CD4-positive, alpha-beta memory T cell (primary cell): ENCODE data around the gene CYP2E1. TPM values are rescaled to one million over a fixed set of nuclear protein-coding genes. Genes with fewer than 3 reads are reported as not detected.
"Not testable (repeated sequence)": the region's sequence is repeated elsewhere in the genome, so short reads cannot be mapped to it uniquely, and the experiment has no call there.

Experiments used
- CTCF ChIA-PET: fragments of 350-600 bp; sonication (Branson Sonifier 250); formaldehyde crosslinking; loops from one replicate; lab custom pipeline; 2021; ENCODE audit warnings: inconsistent platforms; ENCODE audit not compliant: partially characterized antibody; lab: Charles Lee
- POLR2A ChIA-PET: fragments of 350-600 bp; sonication (Branson Sonifier 250); formaldehyde crosslinking; loops from one replicate; lab custom pipeline; 2021; ENCODE audit not compliant: partially characterized antibody; lab: Charles Lee
- DNase-seq, 5 donors: peaks; one replicate each; pipeline versions ENCODE4 v3.0.0 to v3.0.0-alpha.2; 2020 to 2022; ENCODE audit warnings: mixed read lengths in 1 of 5
- H3K27ac ChIP-seq: one replicate; pipeline ENCODE4 v1.7.0; 2013; ENCODE audit warnings: low read depth, low read length
- H3K27me3 ChIP-seq: 2 replicates; pipeline ENCODE4 v1.7.0; 2013; ENCODE audit warnings: mild to moderate bottlenecking, low read length, moderate library complexity; ENCODE audit not compliant: insufficient read depth
- H3K36me3 ChIP-seq: 2 replicates; pipeline ENCODE4 v1.7.0; 2013; ENCODE audit warnings: mild to moderate bottlenecking, low read length, moderate library complexity; ENCODE audit not compliant: insufficient read depth
- H3K4me1 ChIP-seq: 2 replicates; pipeline ENCODE4 v1.7.0; 2013; ENCODE audit warnings: mild to moderate bottlenecking, low read length, moderate library complexity; ENCODE audit not compliant: insufficient read depth
- H3K4me3 ChIP-seq, 2 donors: one replicate each; pipeline ENCODE4 v1.7.0; 2013; ENCODE audit warnings: low read length in 2 of 2, mild to moderate bottlenecking in 1 of 2
- H3K9me3 ChIP-seq, 2 donors: one replicate each; pipeline ENCODE4 v1.7.0; 2013; ENCODE audit warnings: low read length in 2 of 2, control low read depth in 1 of 2; ENCODE audit not compliant: control insufficient read depth in 1 of 2
- H3K27ac Mint-ChIP-seq, 7 donors: one replicate each; pipeline ENCODE4 v1.8.0; 2020 to 2021; ENCODE audit warnings: mixed read lengths in 7 of 7, mild to moderate bottlenecking in 6 of 7, inconsistent platforms in 3 of 7, moderate library complexity in 3 of 7
- H3K27me3 Mint-ChIP-seq, 2 donors: one replicate each; pipeline ENCODE4 v1.8.0; 2020 to 2021; ENCODE audit warnings: mixed read lengths in 2 of 2
- H3K36me3 Mint-ChIP-seq, 2 donors: one replicate each; pipeline ENCODE4 v1.8.0; 2020 to 2021; ENCODE audit warnings: mixed read lengths in 2 of 2, inconsistent platforms in 1 of 2, mild to moderate bottlenecking in 1 of 2
- H3K4me1 Mint-ChIP-seq, 4 donors: one replicate each; pipeline ENCODE4 v1.8.0; 2020 to 2021; ENCODE audit warnings: mixed read lengths in 4 of 4, mild to moderate bottlenecking in 1 of 4
- H3K4me3 Mint-ChIP-seq, 8 donors: one replicate each; pipeline ENCODE4 v1.8.0; 2020 to 2021; ENCODE audit warnings: mixed read lengths in 8 of 8, mild to moderate bottlenecking in 7 of 8, moderate library complexity in 6 of 8, inconsistent platforms in 3 of 8
- H3K9me3 Mint-ChIP-seq, 8 donors: one replicate each; pipeline ENCODE4 v1.8.0; 2020 to 2021; ENCODE audit warnings: mixed read lengths in 8 of 8, mild to moderate bottlenecking in 5 of 8, inconsistent platforms in 3 of 8, moderate library complexity in 1 of 8
- intact Hi-C: fragments of 100-400 bp; cut with micrococcal nuclease; formaldehyde crosslinking; loops from one replicate; pipeline ENCODE4 v1.15.1; 2023
- polyA plus RNA-seq, 2 donors: library from polyadenylated mRNA; unstranded; fragments of 300-500 nt; fragmentation: Illumina TruSeq; gene quantifications; one replicate each; pipeline ENCODE4 v1.2.3, GENCODE V29; 2021
- total RNA-seq, 2 experiments: library from RNA; stranded (reverse); gene quantifications; one replicate each; pipeline ENCODE4 v1.2.3, GENCODE V29; 2021

Gene CYP2E1
- total and polyA plus RNA-seq, 4 experiments from 2014 or later: 0.30 to 2.8 (median 1.1) TPM

DNA sequence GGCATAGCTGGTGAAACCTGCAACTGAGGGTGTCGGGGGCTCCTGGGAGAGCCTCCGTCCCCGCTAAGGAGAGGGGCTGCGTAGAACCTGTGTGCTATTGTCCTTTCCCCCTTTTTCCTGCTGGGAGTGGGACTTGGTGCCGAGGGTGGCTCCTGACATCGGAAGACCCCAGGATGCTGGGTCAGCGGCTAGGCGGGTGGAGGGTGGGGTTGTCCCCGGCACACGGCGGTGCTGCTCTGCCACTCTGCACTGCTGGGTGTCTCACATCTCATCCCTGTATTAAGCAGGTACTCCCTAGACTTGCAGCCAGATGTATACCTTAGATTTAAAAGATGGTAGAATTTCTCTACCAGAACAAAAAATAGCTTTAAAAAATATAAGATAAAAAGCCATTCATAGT lies 44.9 kb downstream of the CYP2E1 start:
- H3K36me3 Mint-ChIP-seq, H3K27ac Mint-ChIP-seq, intact Hi-C loops, H3K27me3 Mint-ChIP-seq, H3K4me3 ChIP-seq, H3K9me3 ChIP-seq, H3K4me3 Mint-ChIP-seq, H3K4me1 Mint-ChIP-seq, POLR2A ChIA-PET, H3K27ac ChIP-seq, H3K4me1 ChIP-seq, DNase-seq, H3K36me3 ChIP-seq, CTCF ChIA-PET, H3K27me3 ChIP-seq: not testable (repeated sequence)
- peaks cover 0 to 23% (median 14%) of the 10 kb centered on the region in 8 donors for H3K9me3 Mint-ChIP-seq

DNA sequence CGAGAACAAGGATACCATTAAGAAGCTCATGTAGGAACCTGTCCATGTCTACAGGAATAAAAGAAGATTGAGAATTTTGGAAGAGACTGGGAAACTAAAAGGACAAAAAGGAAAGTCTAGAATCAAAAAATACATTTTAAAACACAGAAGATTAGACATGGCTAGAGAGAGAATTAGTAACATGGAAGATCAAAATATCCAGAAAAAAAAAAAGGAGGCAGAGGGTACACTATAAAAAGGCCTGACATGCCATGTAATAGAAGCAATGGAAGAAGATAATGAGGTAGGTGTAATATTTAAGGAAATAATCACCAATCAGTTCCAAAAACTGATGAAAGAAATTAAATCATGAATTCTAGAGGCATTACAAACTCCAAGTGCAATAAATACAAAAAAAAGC lies 46.3 kb downstream of the CYP2E1 start:
- H3K4me3 Mint-ChIP-seq, intact Hi-C loops, H3K4me3 ChIP-seq, H3K27me3 ChIP-seq, H3K27me3 Mint-ChIP-seq, DNase-seq, H3K4me1 ChIP-seq, H3K36me3 ChIP-seq, H3K27ac Mint-ChIP-seq, H3K9me3 ChIP-seq, CTCF ChIA-PET, H3K36me3 Mint-ChIP-seq, H3K4me1 Mint-ChIP-seq, POLR2A ChIA-PET, H3K27ac ChIP-seq: not testable (repeated sequence)
- peaks cover 0 to 20% (median 14%) of the 10 kb centered on the region in 8 donors for H3K9me3 Mint-ChIP-seq

DNA sequence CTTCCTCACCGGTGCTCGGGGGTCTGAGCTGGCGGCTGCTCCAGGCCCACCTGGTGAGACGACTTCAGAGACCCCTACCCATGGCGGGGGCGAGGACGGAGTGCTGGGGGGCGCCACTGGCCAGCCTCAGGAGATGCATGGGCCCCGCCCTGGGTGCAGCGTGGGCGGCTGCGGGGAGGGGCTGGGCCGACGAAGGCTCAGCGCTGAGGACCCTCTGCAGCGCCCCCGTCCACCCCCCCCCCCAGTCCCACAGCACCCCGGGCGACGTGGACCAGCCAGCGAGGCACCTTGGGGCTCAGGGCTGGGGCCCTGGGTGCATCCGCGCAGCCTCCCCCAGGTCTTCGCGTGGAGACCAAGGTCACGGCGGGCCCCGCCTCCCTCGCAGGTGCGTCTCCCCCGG lies 49.9 kb downstream of the CYP2E1 start:
- H3K27ac Mint-ChIP-seq, H3K27ac ChIP-seq, H3K4me3 ChIP-seq, H3K4me1 ChIP-seq, H3K36me3 Mint-ChIP-seq, H3K27me3 ChIP-seq, H3K36me3 ChIP-seq, CTCF ChIA-PET, DNase-seq, intact Hi-C loops, H3K4me3 Mint-ChIP-seq, H3K4me1 Mint-ChIP-seq, POLR2A ChIA-PET, H3K9me3 ChIP-seq: not testable (repeated sequence)
- peaks cover 1 to 23% (median 15%) of the 10 kb centered on the region in 8 donors for H3K9me3 Mint-ChIP-seq
- H3K27me3 Mint-ChIP-seq: peaks cover 6 to 11% of the 10 kb centered on the region in 2 donors

Other genes starting within 250 kb of the CYP2E1 start
- 10 to 100 TPM; 66.5 to 74.0 TPM for gene TUBGCP2, start 218.5 kb upstream of the CYP2E1 start, total RNA-seq
- gene TUBGCP2, start 218.5 kb upstream of the CYP2E1 start, polyA plus RNA-seq: 10 to 100 TPM; 14.1 to 40.8 TPM
- 10 to 100 TPM; 31.5 to 33.1 TPM for gene ZNF511, start 218.4 kb upstream of the CYP2E1 start, total RNA-seq
- gene ZNF511, start 218.4 kb upstream of the CYP2E1 start, polyA plus RNA-seq: 100 to 1,000 TPM in 1 of 2 donors, 10 to 100 TPM in 1; 69.0 to 107 TPM
- gene CALY, start 190.5 kb upstream of the CYP2E1 start, total RNA-seq: 1 to 10 TPM; 6.4 to 7.2 TPM
- gene CALY, start 190.5 kb upstream of the CYP2E1 start, polyA plus RNA-seq: 1 to 10 TPM; 1.4 to 2.2 TPM
- gene PRAP1, start 180.0 kb upstream of the CYP2E1 start, total RNA-seq: not detected
- not detected for gene PRAP1, start 180.0 kb upstream of the CYP2E1 start, polyA plus RNA-seq
- 10 to 100 TPM; 17.1 to 18.1 TPM for gene FUOM, start 169.3 kb upstream of the CYP2E1 start, total RNA-seq
- 10 to 100 TPM; 15.6 to 16.3 TPM for gene FUOM, start 169.3 kb upstream of the CYP2E1 start, polyA plus RNA-seq
- gene ECHS1, start 154.0 kb upstream of the CYP2E1 start, total RNA-seq: 10 to 100 TPM; 29.7 to 30.6 TPM
- 100 to 1,000 TPM in 1 of 2 donors, 10 to 100 TPM in 1; 81.4 to 117 TPM for gene ECHS1, start 154.0 kb upstream of the CYP2E1 start, polyA plus RNA-seq
- gene PAOX, start 148.1 kb upstream of the CYP2E1 start, total RNA-seq: 1 to 10 TPM; 9.1 to 9.5 TPM
- 10 to 100 TPM in 1 of 2 donors, 1 to 10 TPM in 1; 7.6 to 10.3 TPM for gene PAOX, start 148.1 kb upstream of the CYP2E1 start, polyA plus RNA-seq
- 10 to 100 TPM; 64.8 to 65.4 TPM for gene MTG1, start 133.2 kb upstream of the CYP2E1 start, total RNA-seq
- 10 to 100 TPM; 32.6 to 37.0 TPM for gene MTG1, start 133.2 kb upstream of the CYP2E1 start, polyA plus RNA-seq
- not detected for gene SPRN, start 102.7 kb upstream of the CYP2E1 start, total RNA-seq
- under 1 TPM; 0.14 to 0.26 TPM for gene SPRN, start 102.7 kb upstream of the CYP2E1 start, polyA plus RNA-seq
- gene SCART1, start 73.4 kb upstream of the CYP2E1 start, total RNA-seq: 10 to 100 TPM; 10.5 to 11.2 TPM
- gene SCART1, start 73.4 kb upstream of the CYP2E1 start, polyA plus RNA-seq: 1 to 10 TPM in 1 of 2 donors, under 1 TPM in 1; 0.49 to 1.2 TPM
- under 1 TPM; 0.14 to 0.23 TPM for gene SYCE1, start 38.2 kb downstream of the CYP2E1 start, total RNA-seq
- gene SYCE1, start 38.2 kb downstream of the CYP2E1 start, polyA plus RNA-seq: under 1 TPM; 0.76 to 0.91 TPM
- not detected for gene FRG2B, start 99.4 kb downstream of the CYP2E1 start, total RNA-seq
- gene FRG2B, start 99.4 kb downstream of the CYP2E1 start, polyA plus RNA-seq: not detected